ENCODE data around the gene GLG1.

GRCh38 chr16:74564451-74564984 lies 42.4 kb downstream of the GLG1 start:
- TF ChIP-seq CTCF (IDR thresholded peaks at IDR 0.05) (no peak), POLR2A (IDR thresholded peaks at IDR 0.05) (no peak), EP300 (IDR thresholded peaks at IDR 0.05) (no peak)
